HEK293 (cell line): ENCODE measurements around the gene DBF4.

ENCODE experiments used
- KLF9 ChIP-seq: fragments of 450-650 bp; formaldehyde crosslinking; IDR thresholded peaks from 2 replicates; pipeline ENCODE4 v1.5.1; 2016; ENCODE audit warnings: missing biosample characterization, missing genetic modification characterization, low read depth
- OVOL3 ChIP-seq: fragments of 450-650 bp; formaldehyde crosslinking; IDR thresholded peaks from 2 replicates; pipeline ENCODE4 v1.5.1; 2016; ENCODE audit warnings: missing biosample characterization, missing genetic modification characterization
- YY1 ChIP-seq: fragments of 450-650 bp; formaldehyde crosslinking; IDR thresholded peaks from 2 replicates; pipeline ENCODE4 v1.5.1; 2018; ENCODE audit warnings: missing biosample characterization, missing genetic modification characterization
- ZBTB7A ChIP-seq: fragments of 450-650 bp; formaldehyde crosslinking; IDR thresholded peaks from 2 replicates; pipeline ENCODE4 v1.5.1; 2016; ENCODE audit warnings: low read depth, missing biosample characterization, missing genetic modification characterization
- ZNF274 ChIP-seq, 2 experiments: fragments of 200-500 bp in 1 of 2; fragments of 450-650 bp in 1 of 2; sonication (Bioruptor generic) in 1 of 2; formaldehyde crosslinking in 1 of 2; IDR thresholded peaks; 2 replicates each; pipeline versions ENCODE4 v1.5.1 to v1.6.1; 2014 to 2016; ENCODE audit warnings: borderline replicate concordance in 1 of 2, inconsistent platforms in 1 of 2, low read length in 1 of 2, missing biosample characterization in 1 of 2, missing genetic modification characterization in 1 of 2
- ZNF501 ChIP-seq: fragments of 450-650 bp; formaldehyde crosslinking; IDR thresholded peaks from 2 replicates; pipeline ENCODE4 v1.5.1; 2016; ENCODE audit warnings: missing biosample characterization, missing genetic modification characterization
- ZNF600 ChIP-seq: fragments of 450-650 bp; formaldehyde crosslinking; IDR thresholded peaks from 2 replicates; pipeline ENCODE4 v1.5.1; 2016; ENCODE audit warnings: missing biosample characterization, missing genetic modification characterization
- TF ChIP-seq, protein P1 (sequence below): fragments of 450-650 bp; formaldehyde crosslinking; IDR thresholded peaks from 2 replicates; pipeline ENCODE4 v1.5.1; 2016; ENCODE audit warnings: missing biosample characterization, missing genetic modification characterization
- TF ChIP-seq, protein P2 (sequence below): fragments of 450-650 bp; formaldehyde crosslinking; IDR thresholded peaks from 2 replicates; pipeline ENCODE4 v1.5.1; 2016; ENCODE audit warnings: missing biosample characterization, missing genetic modification characterization

DNA sequence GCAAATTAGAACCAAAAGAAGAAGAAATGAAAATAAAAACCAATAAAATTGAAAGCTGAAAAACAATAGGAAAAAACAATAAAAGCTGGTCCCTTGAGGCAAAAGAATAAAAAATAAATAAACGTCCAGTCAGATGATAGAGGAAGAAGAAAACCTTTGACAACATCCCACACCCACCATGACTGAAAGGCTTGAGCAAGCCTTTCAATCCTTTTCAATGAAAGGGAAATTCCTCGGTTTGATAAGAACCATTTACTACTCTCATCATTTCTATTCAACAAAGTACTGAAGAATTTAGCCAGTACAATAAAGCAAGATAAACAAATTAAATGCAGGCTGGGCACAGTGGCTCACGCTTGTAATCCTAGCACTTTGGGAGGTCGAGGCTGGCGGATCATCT is 3.9 kb upstream of the DBF4 start:
- TF ChIP-seq, protein P1, sequence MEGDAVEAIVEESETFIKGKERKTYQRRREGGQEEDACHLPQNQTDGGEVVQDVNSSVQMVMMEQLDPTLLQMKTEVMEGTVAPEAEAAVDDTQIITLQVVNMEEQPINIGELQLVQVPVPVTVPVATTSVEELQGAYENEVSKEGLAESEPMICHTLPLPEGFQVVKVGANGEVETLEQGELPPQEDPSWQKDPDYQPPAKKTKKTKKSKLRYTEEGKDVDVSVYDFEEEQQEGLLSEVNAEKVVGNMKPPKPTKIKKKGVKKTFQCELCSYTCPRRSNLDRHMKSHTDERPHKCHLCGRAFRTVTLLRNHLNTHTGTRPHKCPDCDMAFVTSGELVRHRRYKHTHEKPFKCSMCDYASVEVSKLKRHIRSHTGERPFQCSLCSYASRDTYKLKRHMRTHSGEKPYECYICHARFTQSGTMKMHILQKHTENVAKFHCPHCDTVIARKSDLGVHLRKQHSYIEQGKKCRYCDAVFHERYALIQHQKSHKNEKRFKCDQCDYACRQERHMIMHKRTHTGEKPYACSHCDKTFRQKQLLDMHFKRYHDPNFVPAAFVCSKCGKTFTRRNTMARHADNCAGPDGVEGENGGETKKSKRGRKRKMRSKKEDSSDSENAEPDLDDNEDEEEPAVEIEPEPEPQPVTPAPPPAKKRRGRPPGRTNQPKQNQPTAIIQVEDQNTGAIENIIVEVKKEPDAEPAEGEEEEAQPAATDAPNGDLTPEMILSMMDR (tag by site-specific recombination), result no peak
- TF ChIP-seq ZNF501 (tag by site-specific recombination) (no peak), ZNF600 (tag by site-specific recombination) (no peak), YY1 (tag by site-specific recombination) (no peak), ZNF274 (IDR thresholded peaks at IDR 0.05; ENCODE audit: low read length) (no peak), ZNF274 (tag by site-specific recombination; IDR thresholded peaks at IDR 0.05; ENCODE audit: borderline replicate concordance) (no peak), KLF9 (tag by site-specific recombination) (no peak), OVOL3 (tag by site-specific recombination) (no peak), ZBTB7A (tag by site-specific recombination) (no peak)
- TF ChIP-seq, protein P2, sequence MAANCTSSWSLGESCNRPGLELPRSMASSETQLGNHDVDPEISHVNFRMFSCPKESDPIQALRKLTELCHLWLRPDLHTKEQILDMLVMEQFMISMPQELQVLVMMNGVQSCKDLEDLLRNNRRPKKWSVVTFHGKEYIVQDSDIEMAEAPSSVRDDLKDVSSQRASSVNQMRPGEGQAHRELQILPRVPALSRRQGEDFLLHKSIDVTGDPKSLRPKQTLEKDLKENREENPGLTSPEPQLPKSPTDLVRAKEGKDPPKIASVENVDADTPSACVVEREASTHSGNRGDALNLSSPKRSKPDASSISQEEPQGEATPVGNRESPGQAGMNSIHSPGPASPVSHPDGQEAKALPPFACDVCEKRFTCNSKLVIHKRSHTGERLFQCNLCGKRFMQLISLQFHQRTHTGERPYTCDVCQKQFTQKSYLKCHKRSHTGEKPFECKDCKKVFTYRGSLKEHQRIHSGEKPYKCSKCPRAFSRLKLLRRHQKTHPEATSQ (tag by site-specific recombination), result no peak
